ENCODE data around the gene LNX1.

- no peak for TF ChIP-seq CTCF (IDR thresholded peaks at IDR 0.05)
- TF ChIP-seq POLR2A (IDR thresholded peaks at IDR 0.05), result no peak
Measured at GRCh38 chr4:53622739-53623151, 31.5 kb upstream of the LNX1 start.
